Measurements from ENCODE around the gene SPAG16. TPM values are rescaled to one million over a fixed set of nuclear protein-coding genes. Genes with fewer than 3 reads are reported as not detected.
A peak's percentile ranks its signal among the peaks of the same experiment; 100 is the strongest.

SPAG16 gene
- total and polyA plus RNA-seq, 2 donors (not counting 1 experiment from before 2014, with no cell fraction given) = 3.4 to 8.6 TPM

GRCh38 chr2:213752575-213752974 lies 468.3 kb downstream of the SPAG16 start:
- Histone ChIP-seq H3K9ac (ENCODE audit: low read length) (no peak overlapping the region), H3K27me3 (replicated peaks in 1 of 4; ENCODE audit: control extremely low read depth in 1 of 4, control insufficient read depth in 3 of 4, insufficient read depth in 4 of 4, low read length in 3 of 4) (no peaks in the 10 kb centered on the region), H3K36me3 (replicated peaks in 1 of 2; ENCODE audit: control extremely low read depth in 1 of 2, control insufficient read depth in 1 of 2, extremely low read depth in 1 of 2, insufficient read depth in 2 of 2, low read length in 1 of 2) (no peaks in the 10 kb centered on the region), H3K4me2 (replicated peaks; ENCODE audit: low read depth, low read length, poor library complexity, severe bottlenecking) (peak overlapping the region; percentile 35), H3K4me3 (ENCODE audit: control extremely low read depth in 1 of 5, extremely low read depth in 1 of 5, insufficient read depth in 1 of 5, low read depth in 2 of 5, low read length in 4 of 5) (no peak overlapping the region), H3K9me3 (ENCODE audit: control extremely low read depth in 1 of 3, control insufficient read depth in 2 of 3, insufficient read depth in 1 of 3, low read length in 2 of 3) (no peaks in the 10 kb centered on the region), H3K27ac (ENCODE audit: low read length in 2 of 2) (peak overlapping the region in 1 of 2 donors; percentile 48), H3K79me2 (ENCODE audit: control insufficient read depth, insufficient read depth, low read length) (no peaks in the 10 kb centered on the region), H2AFZ (ENCODE audit: insufficient read depth, low read depth, low read length, poor library complexity, severe bottlenecking) (no peak overlapping the region), H3K4me1 (ENCODE audit: control insufficient read depth in 2 of 2, insufficient read depth in 2 of 2, low read length in 2 of 2) (no peaks in the 10 kb centered on the region), H4K20me1 (ENCODE audit: control insufficient read depth, insufficient read depth, low read length, poor library complexity, severe bottlenecking) (no peaks in the 10 kb centered on the region)
- no peak for TF ChIP-seq EZH2 (IDR thresholded peaks at IDR 0.05; ENCODE audit: borderline replicate concordance, insufficient read depth, low read depth, low read length, poor library complexity, severe bottlenecking)
- TF ChIP-seq CTCF (IDR thresholded peaks at IDR 0.05) = no peak
- CTCF ChIA-PET = no interaction called here
- H3K4me3 Mint-ChIP-seq = no peak overlapping the region
- DNase-seq = no peak
- no peaks in the 10 kb centered on the region for H3K27me3 Mint-ChIP-seq
- no peak for ATAC-seq (ENCODE audit: low read depth)
- intact Hi-C loops (cut with micrococcal nuclease) = no loop called here
- H3K27ac Mint-ChIP-seq = no peak overlapping the region
- POLR2A ChIA-PET = no interaction called here
- H3K9me3 Mint-ChIP-seq (ENCODE audit: insufficient read depth) = no peaks in the 10 kb centered on the region
- peaks cover 3% of the 10 kb centered on the region for H3K4me1 Mint-ChIP-seq
- WGBS (ENCODE audit: insufficient coverage) = no CpG with 5 or more reads among the region's 2 CpGs

GRCh38 chr2:213757525-213757924 lies 473.3 kb downstream of the SPAG16 start:
- H3K9ac ChIP-seq (ENCODE audit: low read length) = no peak overlapping the region
- WGBS (ENCODE audit: insufficient coverage) = 92% methylated on average over 2 of the region's 3 CpGs
- H3K4me3 ChIP-seq (ENCODE audit: control extremely low read depth in 1 of 5, extremely low read depth in 1 of 5, insufficient read depth in 1 of 5, low read depth in 2 of 5, low read length in 4 of 5) = no peak overlapping the region
- TF ChIP-seq CTCF (IDR thresholded peaks at IDR 0.05) (no peak), EZH2 (IDR thresholded peaks at IDR 0.05; ENCODE audit: borderline replicate concordance, insufficient read depth, low read depth, low read length, poor library complexity, severe bottlenecking) (no peak)
- H3K4me1 ChIP-seq (ENCODE audit: control insufficient read depth in 2 of 2, insufficient read depth in 2 of 2, low read length in 2 of 2) = no peaks in the 10 kb centered on the region
- Mint-ChIP-seq H3K4me3 (no peak overlapping the region), H3K4me1 (no peaks in the 10 kb centered on the region), H3K9me3 (ENCODE audit: insufficient read depth) (no peaks in the 10 kb centered on the region), H3K27me3 (no peaks in the 10 kb centered on the region), H3K27ac (no peak overlapping the region)
- DNase-seq = no peak
- H3K9me3 ChIP-seq (ENCODE audit: control extremely low read depth in 1 of 3, control insufficient read depth in 2 of 3, insufficient read depth in 1 of 3, low read length in 2 of 3) = no peaks in the 10 kb centered on the region
- ChIA-PET CTCF (no interaction called here), POLR2A (no interaction called here)
- intact Hi-C loops (cut with micrococcal nuclease) = no loop called here
- H3K27me3 ChIP-seq (replicated peaks in 1 of 4; ENCODE audit: control extremely low read depth in 1 of 4, control insufficient read depth in 3 of 4, insufficient read depth in 4 of 4, low read length in 3 of 4) = no peaks in the 10 kb centered on the region
- no peak overlapping the region for H3K27ac ChIP-seq (ENCODE audit: low read length in 2 of 2)
- no peak overlapping the region for H2AFZ ChIP-seq (ENCODE audit: insufficient read depth, low read depth, low read length, poor library complexity, severe bottlenecking)
- H3K4me2 ChIP-seq (replicated peaks; ENCODE audit: low read depth, low read length, poor library complexity, severe bottlenecking) = no peak overlapping the region
- H3K36me3 ChIP-seq (replicated peaks in 1 of 2; ENCODE audit: control extremely low read depth in 1 of 2, control insufficient read depth in 1 of 2, extremely low read depth in 1 of 2, insufficient read depth in 2 of 2, low read length in 1 of 2) = no peaks in the 10 kb centered on the region
- no peak for ATAC-seq (ENCODE audit: low read depth)
- no peaks in the 10 kb centered on the region for H3K79me2 ChIP-seq (ENCODE audit: control insufficient read depth, insufficient read depth, low read length)
- H4K20me1 ChIP-seq (ENCODE audit: control insufficient read depth, insufficient read depth, low read length, poor library complexity, severe bottlenecking) = no peaks in the 10 kb centered on the region

All from B cell (primary cell).